SK-N-SH treated with all-trans-retinoic acid at 6 μM for 48 hours (cell line): ENCODE data around the gene USP35.

Source experiments
- SNAI2 ChIP-seq: fragments of 250-450 bp; sonication (Bioruptor Pico); IDR thresholded peaks from 2 replicates; pipeline ENCODE4 v1.5.0; 2020; ENCODE audit warnings: mild to moderate bottlenecking, moderate library complexity
- TSHZ2 ChIP-seq: fragments of 250-450 bp; sonication (Bioruptor Pico); IDR thresholded peaks from 2 replicates; pipeline ENCODE4 v1.5.0; 2020; ENCODE audit warnings: mild to moderate bottlenecking, moderate library complexity

GRCh38 chr11:78150346-78150745 lies 38.4 kb upstream of the USP35 start:
- TF ChIP-seq SNAI2 (CRISPR knock-in tag) (no peak), TSHZ2 (CRISPR knock-in tag) (no peak)
